Stimulated activated CD4-positive, alpha-beta T cell treated with anti-CD3 and anti-CD28 coated beads, Interleukin-2, amount 100 ng/mL, for 24 hours (primary cell): Measurements from ENCODE around the gene HYPK.

ENCODE experiments used
- DNase-seq, 2 donors: peaks; one replicate each; pipeline ENCODE4 v3.0.0-alpha.2; 2020

HYPK gene

GRCh38 chr15:43800286-43801141, at the start of gene HYPK:
Gene HYPK (plus strand): TSS chr15:43800599. CDS start chr15:43800623, 24 bp downstream.
- DNase-seq, result peak; percentile 92 to 94

GRCh38 chr15:43751885-43752284, 48.5 kb upstream of the HYPK start:
- DNase-seq, result no peak

- DNase-seq, result no peak
These were observed 37.6 kb upstream of the HYPK start for GRCh38 chr15:43762824-43763223.

- no peak for DNase-seq
These were observed 36.5 kb upstream of the HYPK start for GRCh38 chr15:43763819-43764446.

- peak; percentile 74 to 75 for DNase-seq
These were observed 30.7 kb upstream of the HYPK start for GRCh38 chr15:43769584-43770228.

- no peak for DNase-seq
These were observed 28.6 kb upstream of the HYPK start for GRCh38 chr15:43771816-43772215.

- no peak for DNase-seq
These were observed 27.8 kb upstream of the HYPK start for GRCh38 chr15:43772624-43773023.

GRCh38 chr15:43774062-43774461, 26.3 kb upstream of the HYPK start:
- no peak for DNase-seq

GRCh38 chr15:43775411-43775965, 24.9 kb upstream of the HYPK start:
- no peak for DNase-seq

- DNase-seq, result peak; percentile 35 to 38
These were observed 24.2 kb upstream of the HYPK start for GRCh38 chr15:43776101-43776717.

- DNase-seq, result peak; percentile 72 to 84
These were observed 23.6 kb upstream of the HYPK start, which contains the start of gene ELL3 for GRCh38 chr15:43776718-43777266. Gene ELL3 (minus strand): TSS chr15:43776966. CDS start chr15:43776901, 65 bp downstream.

GRCh38 chr15:43777267-43777914, 23.0 kb upstream of the HYPK start:
- DNase-seq, result peak; percentile 85 to 89

GRCh38 chr15:43779016-43779415, 21.4 kb upstream of the HYPK start:
- no peak for DNase-seq

- DNase-seq, result no peak
These were observed 11.0 kb upstream of the HYPK start for GRCh38 chr15:43789409-43789808.

GRCh38 chr15:43791993-43792760, 8.2 kb upstream of the HYPK start, which contains the start of gene SERF2:
Gene SERF2 (plus strand): TSS chr15:43792320. CDS start chr15:43792377, 57 bp downstream.
- peak; percentile 100 for DNase-seq

- DNase-seq, result peak in 1 of 2 donors; percentile 24
These were observed 7.5 kb upstream of the HYPK start for GRCh38 chr15:43792761-43793476.

GRCh38 chr15:43793647-43794046, 6.8 kb upstream of the HYPK start:
- no peak for DNase-seq

- DNase-seq, result no peak
These were observed 5.9 kb upstream of the HYPK start for GRCh38 chr15:43794269-43795037.

- no peak for DNase-seq
These were observed 5.2 kb upstream of the HYPK start for GRCh38 chr15:43795197-43795596.
